ENCODE measurements around the gene SRSF1.
"Not testable (repeated sequence)": the region's sequence is repeated elsewhere in the genome, so short reads cannot be mapped to it uniquely, and the experiment has no call there.

SRSF1 gene

DNA sequence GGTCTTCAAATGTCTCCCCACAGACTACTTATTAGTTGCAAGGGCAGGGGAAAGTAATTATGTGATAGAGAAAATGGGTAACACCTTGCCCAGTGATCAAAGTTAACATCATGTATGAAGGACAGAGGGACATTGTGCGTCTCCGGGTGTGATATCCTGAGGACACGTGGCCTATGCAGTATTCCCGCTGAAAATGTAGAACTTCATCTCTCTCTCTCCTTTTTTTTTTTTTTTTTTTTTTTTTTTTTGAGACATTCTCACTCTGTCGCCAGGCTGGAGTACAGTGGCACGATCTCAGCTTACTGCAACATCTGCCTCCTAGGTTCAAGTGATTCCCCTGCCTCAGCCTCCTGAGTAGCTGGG, 43.9 kb downstream of the SRSF1 start:
- no peak for DNase-seq

GRCh38 chr17:57962279-57963148, 44.5 kb downstream of the SRSF1 start:
- DNase-seq, result no peak

GRCh38 chr17:57959929-57960328, 47.1 kb downstream of the SRSF1 start:
- DNase-seq, result no peak

DNA sequence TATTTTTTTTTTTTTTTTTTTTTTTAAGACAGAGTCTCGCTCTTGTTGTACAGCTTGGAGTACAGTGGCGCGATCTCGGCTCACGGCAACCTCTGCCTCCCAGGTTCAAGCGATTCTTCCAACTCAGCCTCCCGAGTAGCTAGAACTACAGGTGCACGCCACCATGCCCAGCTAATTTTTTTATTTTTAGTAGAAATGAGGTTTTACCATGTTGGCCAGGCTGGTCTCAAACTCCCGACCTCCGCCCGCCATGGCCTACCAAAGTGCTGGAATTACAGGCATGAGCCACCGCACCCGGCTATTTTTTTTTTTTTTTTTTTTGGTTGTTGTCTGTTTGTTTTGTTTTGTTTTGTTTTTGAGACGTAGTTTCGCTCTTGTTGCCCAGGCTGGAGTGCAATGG, 48.7 kb downstream of the SRSF1 start:
- not testable (repeated sequence) for DNase-seq

DNA sequence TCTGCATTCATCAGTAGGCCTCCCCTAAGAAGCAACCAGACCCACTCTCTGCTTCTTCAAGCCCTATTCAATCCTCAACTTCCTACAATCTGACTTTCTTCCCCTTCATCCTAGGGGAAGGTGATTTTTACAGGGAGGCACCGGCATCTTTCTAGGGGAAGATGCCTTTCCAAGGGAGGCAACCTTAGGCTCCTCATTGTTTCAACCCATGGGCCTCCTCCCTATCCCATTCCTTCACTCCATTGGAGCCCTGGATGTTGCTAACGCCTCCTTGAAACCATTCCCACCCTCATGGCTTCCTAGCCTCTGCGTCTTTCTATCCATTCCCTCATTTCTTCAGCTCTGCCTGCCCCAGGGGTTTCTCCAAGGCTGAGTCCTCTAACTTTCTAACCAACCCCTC, 49.2 kb downstream of the SRSF1 start:
- DNase-seq, result no peak

GRCh38 chr17:57957120-57957850, 49.8 kb downstream of the SRSF1 start:
- no peak for DNase-seq

GRCh38 chr17:57956291-57957119, 50.5 kb downstream of the SRSF1 start:
- peak; percentile 5 for DNase-seq

DNA sequence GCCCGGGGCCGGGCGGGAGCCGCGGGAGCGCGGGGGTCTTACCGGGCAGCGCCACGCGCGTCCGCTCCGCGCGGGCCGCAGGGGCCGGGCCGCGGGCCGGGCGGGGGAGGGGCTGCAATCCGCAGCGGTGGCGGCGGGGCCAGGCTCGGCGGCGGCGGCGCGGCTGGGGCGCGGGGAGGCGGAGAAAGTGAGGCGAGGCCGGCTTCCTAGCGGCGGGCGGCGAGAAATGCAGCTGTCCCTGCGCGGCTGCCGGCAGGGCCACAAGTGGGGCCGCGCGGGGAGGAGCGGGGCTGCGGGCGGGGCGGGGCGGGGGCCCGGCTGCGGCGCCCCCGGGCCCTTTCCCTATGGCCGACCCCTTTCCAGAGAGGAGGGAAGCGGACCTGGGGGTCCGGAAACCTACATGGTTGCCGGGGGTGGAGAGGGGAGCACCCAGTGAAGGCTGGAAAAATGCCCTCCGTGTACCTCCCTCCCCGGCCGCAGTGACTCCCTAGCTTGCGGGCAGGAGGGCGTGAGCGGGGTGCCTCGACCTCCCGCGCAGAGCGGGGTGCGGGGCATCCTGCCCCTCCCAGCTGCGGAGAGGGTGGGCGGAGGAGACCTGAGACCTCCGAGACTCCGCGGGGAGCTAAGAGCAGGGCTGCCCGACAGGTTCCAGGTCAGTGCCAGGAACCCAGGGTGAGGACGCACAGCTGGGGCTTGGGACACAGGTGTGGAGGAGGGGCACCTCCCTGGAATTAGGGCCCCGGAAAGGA, 51.7 kb downstream of the SRSF1 start, which contains the start of gene CUEDC1:
TSS of gene CUEDC1 (minus strand) at position 230 of the 749 bp plus-strand sequence. CDS start 69,848 bp downstream, outside the sequence.
- DNase-seq, result peak; percentile 7

GRCh38 chr17:57954397-57955182, 52.5 kb downstream of the SRSF1 start:
- no peak for DNase-seq

- DNase-seq, result no peak
Measured at GRCh38 chr17:57953705-57954396, 53.2 kb downstream of the SRSF1 start.

Measured in MV-4-11 (cell line).